GM19351 (cell line): ENCODE results near the gene METTL6.
"Not testable (repeated sequence)": the region's sequence is repeated elsewhere in the genome, so short reads cannot be mapped to it uniquely, and the experiment has no call there.

Source experiments
- ATAC-seq: cut with Tn5 transposase; IDR thresholded peaks from one replicate; pipeline ENCODE4 v1.9.1; 2021; ENCODE audit warnings: mild to moderate bottlenecking, moderate library complexity; ENCODE audit not compliant: unreplicated experiment

The METTL6 gene

DNA sequence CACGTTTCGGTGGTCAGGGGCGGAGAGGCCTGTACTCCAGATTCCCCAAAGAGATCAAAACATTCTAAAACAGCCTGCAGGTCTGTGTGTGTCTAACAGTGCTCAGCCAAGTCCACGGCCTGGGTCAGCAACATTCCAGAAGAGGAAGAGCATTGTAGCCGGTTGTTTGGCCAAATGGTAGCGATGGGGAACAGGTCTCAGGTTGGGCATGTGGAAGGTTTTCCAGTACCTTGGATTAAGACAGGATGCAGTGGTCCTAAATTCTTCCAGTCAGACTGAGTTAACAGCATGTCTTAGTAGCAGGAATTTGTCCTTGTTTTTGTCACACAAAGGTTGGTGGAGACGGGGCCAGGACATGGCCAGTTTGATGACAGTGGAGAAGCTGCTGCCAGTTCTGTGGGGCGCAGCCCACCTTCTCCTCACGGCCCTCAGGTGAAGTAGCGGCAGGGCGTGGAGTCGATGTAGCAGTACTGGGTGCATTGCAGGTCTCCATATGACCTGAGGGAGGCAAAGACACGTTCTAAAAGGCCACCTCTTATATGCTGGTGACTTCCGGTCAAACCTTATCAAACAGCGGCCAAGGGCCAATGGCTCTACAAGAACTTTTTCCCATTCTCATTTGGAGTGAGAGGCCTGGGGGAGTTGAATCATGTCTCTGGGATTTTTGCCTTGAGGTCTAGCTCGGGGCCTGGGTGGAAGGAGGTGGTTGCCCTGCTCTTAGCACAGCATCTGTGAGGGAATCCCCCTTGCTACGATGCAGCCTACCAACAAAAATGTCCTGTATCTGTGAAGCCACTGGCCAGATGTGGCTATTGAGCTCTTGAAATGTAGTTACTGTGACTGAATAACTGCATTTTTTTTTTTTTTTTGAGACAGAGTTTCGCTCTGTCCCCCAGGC, 24.1 kb upstream of the METTL6 start:
- ATAC-seq, result no peak

DNA sequence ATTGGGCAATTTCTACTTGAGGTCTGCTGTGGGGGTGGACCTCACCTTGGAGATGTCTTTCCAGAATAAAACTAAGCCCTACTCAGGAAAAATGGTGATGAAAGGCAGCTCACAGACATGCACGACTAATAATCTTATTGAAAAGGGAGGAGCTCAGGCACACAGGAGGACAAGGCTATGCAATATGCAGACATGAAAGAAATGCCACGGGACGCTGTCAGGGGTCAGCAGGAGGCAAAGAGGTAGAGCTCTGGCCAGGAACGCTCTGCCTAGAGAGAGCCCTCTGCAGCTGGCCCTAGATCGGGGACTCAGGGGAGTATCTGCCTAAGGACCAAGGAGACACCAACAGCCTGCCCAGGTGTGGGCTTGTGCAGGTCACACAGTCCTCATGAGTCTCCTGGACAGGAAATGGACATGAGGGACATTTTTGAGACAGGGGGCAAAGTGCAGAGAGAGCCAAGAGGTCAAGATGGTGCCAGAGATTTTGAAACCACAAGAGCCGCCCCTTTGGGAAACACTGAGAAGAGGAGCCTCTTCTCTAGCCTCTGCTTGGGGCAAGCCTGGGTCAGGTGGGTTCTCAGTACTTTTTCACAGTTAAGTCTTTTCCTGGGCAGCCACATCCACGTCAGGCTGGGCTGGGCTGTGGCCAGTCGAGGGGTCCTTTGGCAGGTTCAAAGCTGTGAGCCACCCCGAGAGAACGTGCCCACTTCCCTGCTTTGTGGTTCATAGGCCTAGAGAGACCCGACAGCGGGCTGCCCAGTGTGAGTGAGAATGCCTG, 23.3 kb upstream of the METTL6 start:
- no peak for ATAC-seq

DNA sequence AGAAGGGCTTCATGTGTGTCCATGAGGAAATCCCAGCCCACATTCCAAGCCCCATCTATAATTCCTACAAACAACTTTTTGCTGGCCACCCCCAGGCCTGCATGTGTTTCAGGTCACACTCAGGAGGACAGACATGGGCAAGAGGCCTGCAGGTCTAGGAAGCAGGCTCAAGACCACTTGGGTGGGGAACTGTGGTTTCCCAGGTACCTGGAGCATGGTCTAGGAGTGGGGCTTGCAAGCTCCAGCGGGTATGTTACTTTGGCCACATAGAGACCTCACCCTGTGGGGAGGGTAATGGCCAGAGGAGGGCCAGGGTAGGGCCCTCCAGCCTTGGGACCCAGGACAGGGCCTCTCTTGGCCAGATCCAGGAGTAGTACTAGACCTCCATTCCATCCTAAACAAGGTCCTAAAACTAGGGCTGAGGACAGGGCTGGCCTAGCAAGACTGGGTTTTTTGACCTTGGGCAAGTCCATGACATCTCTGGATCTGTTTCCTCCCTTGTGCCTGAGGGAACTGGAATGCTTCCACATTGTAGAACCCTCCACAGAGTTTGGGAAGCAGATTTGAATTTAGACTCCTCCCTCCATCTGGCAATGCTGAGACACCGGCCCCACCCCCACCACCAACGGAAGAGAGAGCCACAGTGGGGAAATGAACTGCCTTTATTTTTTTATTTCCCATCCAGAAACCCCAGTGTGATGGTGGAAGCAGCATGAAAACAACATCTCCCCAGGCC, 22.3 kb upstream of the METTL6 start:
- ATAC-seq, result no peak

DNA sequence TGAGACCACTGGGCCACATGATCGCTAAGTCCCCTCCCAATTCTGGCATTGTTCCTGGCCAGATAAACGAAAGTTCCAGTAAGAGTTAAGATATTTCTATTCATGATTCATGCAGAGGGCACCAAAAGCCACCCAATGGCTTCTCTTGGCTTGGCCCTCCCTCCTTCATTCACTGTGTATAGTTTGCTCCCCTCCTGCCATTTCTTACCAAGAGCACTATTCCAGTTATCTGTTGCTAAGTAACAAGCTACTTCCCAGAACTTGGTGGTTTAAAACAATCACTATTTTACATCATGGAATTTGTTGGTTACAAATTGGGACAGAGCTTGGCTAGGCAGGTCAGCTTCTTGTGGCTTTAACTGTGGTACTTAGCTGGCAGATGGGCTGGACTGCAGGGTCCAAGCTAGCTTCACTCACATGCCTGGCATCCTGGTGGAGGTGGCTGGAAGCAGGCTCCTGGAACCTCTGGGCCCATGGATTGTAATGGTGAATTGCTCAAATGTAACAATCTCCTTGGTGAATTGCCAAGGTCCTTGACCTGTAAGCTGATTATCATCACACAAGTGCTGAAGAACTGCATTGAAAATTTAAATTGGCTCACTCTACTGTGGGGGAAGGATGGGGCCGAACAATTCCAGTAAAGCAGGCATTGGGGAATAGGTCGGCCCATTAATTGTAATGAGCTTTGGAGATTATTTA, 16.6 kb upstream of the METTL6 start:
- no peak for ATAC-seq

DNA sequence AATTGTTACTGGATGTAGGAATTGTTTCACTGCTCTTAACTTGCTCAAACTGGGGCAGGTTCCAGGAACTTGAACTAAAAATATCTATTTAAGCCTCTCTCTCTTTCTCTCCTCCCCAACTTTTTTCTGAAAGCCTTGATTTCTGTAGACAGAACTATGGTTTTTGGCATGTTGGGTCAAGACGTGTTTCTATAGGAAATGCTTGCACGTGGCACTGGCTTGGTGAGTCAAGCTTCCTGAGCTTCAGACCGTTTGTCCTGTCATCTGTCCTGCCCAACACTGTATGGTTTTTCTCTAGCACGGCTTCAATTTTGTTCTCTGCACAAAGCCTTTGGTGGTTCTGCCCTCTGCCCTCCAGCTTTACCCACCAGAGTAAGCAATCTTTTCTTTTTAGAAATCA, 13.5 kb upstream of the METTL6 start:
- no peak for ATAC-seq

DNA sequence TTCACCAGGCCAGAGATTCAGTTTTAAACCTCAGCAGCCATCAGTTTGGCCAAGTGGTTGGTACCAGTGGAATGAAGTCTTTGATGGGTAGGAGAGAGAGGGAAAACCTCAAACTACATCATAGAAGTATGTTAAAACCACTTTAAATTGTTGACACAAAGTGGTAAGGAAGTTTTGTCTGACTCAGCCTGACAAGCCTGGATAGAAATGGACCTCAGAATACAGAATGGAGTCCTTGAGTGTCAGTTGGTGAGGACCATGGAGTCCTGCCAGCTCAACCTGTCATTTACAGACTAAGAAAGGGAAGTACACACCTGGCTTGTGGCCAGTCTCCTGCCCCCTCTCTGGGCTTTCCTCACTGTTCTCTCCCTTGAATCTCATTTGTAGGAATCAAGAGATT, 12.1 kb upstream of the METTL6 start:
- no peak for ATAC-seq

DNA sequence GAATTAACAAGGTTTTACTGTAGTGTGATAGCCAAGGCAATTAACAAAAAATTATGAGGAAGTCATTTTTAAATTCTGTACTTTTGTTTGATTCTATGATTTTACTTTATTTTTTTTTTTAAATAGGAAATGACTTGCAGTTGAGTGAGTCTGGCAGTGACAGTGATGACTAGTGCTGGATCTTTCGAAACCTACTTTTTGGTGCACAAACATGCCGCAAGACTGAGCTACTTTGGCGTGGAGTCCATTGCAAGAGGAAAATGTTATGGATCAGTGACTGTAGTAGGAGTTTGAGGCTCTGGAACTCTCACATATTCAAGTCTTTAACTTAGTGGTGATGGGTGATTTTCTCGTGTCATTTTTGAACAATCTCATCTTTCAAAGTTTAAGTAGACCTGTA, 11.6 kb upstream of the METTL6 start:
- no peak for ATAC-seq

DNA sequence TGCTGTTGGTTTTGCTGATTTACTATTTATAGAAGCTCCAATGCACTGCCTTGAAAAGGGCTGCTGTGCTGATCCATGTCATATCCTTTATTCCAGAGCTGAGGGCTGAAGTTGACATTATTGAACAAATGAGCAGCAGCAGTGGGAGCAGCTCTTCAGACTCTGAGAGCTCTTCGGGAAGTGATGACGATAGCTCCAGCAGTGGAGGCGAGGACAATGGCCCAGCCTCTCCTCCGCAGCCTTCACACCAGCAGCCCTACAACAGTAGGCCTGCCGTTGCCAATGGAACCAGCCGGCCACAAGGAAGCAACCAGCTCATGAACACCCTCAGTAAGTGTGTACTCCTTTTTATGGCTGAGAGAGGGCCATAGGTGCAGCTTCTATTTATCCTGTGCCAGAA, 8.9 kb upstream of the METTL6 start:
- no peak for ATAC-seq

DNA sequence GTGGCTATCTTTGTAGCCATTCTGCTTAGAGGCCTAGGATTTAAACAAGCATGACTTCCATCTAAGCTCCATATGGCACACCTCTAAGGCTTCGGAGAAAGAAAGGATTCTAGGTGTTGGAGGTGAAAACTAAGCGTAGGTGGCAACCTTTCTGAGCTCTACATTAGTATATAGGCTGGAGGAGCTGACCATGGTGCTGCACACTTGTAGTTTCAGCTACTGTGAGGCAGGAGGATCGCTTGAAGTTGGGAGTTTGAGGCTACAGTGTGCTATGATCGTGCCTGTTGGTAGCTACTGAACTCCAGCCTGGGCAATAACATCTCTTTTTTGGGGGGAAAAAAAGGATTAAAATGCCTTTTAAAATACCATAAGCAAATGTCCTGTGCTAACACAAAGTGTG, 7.4 kb upstream of the METTL6 start:
- no peak for ATAC-seq

DNA sequence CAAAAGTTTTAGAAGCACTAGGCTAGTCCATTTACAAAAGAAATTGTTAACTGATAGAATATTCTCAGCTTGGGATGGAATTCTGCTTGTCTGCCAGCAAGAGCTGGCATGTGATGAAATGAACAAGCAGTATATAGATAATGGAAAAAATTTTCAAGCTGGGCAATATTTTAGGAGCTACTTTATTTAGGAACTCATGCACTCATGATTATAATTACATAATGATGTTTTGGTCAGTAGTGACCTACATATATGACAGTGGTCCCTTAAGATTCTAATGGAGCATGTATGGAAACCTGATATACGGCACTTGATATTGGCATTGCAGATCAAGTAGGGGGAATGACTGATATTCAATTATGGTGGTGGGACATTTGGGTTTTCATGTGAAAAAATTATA, 6.2 kb upstream of the METTL6 start:
- no peak for ATAC-seq

DNA sequence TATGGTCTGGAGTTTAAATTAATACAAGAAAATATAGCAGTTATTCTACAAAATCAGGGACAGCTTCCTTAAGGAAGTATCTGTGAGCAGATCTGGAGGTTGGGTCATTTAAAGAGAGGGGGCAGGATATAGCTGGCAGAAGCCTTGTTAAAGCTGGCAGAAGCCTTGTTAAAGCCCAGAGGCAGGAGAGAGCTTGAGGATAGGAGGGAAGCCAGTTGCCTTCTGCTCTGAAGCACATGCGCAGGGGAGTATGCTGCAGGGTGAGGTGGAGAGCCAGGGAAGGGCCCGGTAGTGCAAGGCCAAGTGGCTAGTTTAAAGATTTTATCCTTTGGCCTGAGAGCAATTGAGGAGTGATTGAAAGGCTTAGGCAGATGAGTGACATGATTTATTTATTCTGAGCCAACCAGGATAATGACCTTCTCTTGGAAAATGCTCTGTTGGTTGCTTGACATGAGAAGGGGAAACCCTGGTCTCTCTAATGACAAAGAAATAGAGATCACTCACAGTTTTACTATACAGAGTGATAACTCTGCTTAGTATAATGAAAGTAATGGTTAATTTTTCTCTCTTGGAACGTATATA, 4.0 kb upstream of the METTL6 start:
- no peak for ATAC-seq

DNA sequence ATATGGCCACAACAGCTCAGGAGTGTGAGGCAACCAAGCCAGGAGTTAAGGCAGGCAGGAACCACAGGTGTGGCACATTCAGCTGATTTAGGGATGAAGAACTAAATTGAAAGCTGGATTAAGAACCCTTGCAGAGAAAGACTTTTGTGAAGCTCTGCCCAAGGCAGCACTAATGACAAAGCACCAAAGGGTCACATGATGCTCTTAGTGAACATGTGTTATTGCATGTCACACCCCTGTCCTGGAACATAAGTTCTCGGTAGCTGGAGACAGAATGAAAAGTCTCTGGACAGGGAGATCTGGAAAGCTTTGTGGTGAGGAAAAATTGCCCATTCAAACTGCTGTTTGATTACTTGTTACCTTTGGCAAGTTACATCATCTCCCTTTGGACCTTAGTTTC, 3.3 kb upstream of the METTL6 start:
- ATAC-seq, result no peak

DNA sequence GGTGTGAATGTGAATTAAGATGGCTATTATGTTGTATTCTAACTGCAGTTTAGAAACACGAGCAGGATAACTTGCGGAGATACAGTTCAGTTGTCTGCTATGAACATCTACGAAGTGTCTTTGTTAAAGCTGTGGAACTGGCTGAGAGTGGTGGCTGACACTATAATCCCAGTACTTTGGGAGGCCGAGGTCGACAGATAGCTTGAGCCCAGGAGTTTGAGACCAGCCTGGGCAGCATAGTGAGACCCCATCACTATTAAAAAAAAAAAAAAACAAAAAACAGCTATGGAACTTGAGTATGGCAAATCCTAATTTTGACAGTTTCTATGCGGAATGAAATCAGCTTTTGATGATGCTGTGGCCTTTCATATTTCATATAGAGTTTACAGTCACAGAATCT, 1.7 kb upstream of the METTL6 start:
- ATAC-seq, result no peak

DNA sequence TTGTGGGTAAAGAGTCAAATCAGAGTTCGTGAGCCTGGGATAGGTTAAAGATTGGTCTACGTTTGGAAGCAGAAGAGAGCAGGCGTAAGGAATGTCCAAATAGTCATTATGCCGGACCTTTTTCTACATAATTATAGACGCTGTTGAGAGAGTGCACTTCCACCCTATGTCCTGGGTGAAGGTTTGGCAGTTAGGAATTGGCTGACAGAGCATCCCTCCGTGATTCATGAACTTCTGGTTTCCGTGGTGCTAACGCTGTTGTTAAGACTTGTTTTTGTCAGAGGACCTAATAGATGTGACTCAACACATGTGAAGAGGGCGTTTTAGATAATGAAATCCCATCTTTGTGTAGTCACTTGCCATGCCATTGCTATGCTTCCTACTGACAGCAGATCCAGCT, 1.2 kb upstream of the METTL6 start:
- no peak for ATAC-seq

DNA sequence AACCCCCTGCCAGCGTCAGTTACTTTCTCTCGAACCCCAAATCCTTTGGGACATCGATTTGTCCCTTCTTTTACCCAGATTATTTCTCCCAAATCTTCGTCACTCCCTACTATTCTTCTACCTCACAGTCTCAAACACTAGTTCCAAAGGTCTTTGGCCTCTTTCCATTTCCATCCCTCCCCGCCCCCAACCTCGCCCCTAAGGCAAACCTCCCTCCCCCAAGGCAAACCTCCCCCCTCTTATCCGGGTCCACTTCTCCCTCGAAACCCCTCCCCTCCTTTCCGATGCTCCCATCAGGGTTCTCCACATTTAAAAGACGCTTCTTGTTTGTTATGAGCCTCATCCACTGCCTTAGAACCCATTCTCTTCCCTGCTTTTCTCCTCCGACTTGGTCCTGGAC, 637 bp upstream of the METTL6 start:
- no peak for ATAC-seq

DNA sequence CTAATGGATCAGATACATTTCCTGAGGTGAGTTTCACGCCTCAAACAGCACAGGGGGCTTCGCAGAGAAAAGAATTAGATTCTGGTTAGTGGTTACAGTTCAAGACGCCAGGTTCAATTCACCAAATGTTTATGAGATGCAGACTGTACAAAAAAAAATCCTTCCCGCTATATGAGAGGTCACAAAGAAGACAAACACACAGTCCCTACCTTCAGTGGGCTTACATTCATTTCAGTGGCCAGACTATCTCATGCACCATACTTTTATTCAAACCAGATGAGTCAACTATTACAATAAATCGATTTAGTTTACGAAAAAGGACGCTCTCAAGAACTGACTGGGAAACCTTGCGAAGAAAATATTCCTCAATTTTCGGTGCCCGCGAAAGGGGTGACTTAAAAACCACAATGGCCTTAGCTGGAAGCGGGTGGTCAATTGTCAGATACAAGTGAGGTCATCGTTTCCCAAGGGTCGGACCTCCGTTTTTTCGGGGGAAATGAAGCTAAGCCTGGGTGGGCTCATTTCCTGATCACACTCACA, 695 bp downstream of the METTL6 start:
- ATAC-seq, result no peak

DNA sequence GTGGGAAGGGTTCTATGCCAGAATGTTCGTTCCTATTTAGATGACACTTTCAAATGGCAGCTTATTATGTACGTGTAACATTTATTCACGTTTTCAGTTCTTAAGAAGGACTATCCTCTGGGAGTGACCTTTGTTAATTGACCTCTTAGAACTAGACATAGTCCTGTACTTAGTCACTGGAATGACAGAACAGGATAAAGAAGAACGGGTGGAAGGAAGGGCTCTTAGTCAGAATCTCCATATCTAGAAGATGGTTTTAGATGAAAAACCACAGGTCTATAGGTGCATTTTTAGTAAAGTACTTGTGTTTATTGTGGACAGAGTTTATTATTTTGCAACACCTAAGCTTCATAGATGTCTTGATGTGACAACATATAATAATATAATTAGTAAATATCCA, 6.5 kb downstream of the METTL6 start:
- ATAC-seq, result no peak

DNA sequence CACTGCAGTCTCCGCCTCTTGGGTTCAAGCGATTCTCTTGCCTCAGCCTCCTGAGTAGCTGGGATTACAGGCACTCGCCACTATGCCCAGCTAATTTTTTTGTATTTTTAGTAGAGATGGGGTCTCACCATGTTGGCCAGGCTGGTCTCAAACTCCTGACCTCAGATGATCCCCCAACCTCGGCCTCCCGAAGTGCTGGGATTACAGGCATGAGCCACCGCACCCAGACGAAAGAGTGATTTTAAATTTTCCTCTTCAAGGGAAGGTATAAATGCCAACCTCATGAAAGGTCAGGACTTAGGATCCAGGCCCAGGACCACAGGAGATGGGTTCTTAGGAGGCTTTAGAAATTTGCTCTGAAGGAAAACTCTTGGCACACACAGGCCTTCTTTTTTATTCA, 16.4 kb downstream of the METTL6 start:
- not testable (repeated sequence) for ATAC-seq

DNA sequence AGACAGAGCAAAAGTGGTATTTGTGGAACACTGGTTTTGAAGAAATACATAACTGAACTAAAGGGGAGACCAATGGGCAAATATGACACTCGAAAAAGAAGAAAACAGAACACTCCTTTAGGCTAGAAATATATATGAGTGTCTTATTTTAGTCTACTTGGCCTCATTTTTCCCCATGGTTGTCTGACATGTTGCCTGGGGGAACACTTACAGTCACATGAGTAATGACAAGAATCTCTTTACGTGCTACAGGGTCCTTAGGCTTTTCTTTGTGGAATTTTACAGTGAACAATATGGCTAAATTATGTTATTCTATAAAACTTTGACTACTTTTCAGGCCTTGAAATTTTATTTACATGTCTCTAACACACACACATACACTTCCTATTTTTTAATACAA, 17.6 kb downstream of the METTL6 start:
- ATAC-seq, result no peak

DNA sequence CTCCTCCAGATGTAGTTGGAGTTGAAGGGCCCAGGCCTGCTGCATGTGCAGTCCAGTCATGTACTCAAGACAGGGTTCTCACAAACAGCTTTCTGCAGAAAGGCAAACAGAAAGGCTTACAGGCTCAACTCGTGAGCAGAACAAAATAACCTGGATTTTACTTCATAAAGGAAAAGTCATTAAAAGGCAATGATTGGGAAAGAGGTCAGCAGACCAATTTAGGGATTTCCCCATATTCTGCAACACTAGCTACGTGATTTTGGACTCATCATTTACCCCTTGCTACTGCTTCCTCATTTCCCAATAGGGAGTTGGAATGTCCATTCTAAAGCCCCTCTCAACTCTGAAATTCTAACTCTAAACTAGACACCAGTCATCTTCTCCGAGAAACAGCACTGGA, 18.1 kb downstream of the METTL6 start:
- ATAC-seq, result no peak
